GM18870 (cell line): ENCODE measurements around the gene FZD2.
"Not testable (repeated sequence)": the region's sequence is repeated elsewhere in the genome, so short reads cannot be mapped to it uniquely, and the experiment has no call there.

Source experiments
- ATAC-seq: cut with Tn5 transposase; IDR thresholded peaks from one replicate; pipeline ENCODE4 v1.9.1; 2021; ENCODE audit warnings: moderate library complexity; ENCODE audit not compliant: unreplicated experiment

The FZD2 gene

GRCh38 chr17:44556832-44557606 is at the start of gene FZD2:
Gene FZD2 (plus strand): TSS chr17:44557484. CDS start chr17:44557689, 205 bp downstream.
- no peak for ATAC-seq

- ATAC-seq: not testable (repeated sequence)
These were observed 45.8 kb upstream of the FZD2 start for GRCh38 chr17:44511241-44512134.

GRCh38 chr17:44518032-44518431 is 39.3 kb upstream of the FZD2 start:
- no peak for ATAC-seq

GRCh38 chr17:44522883-44523671 is 34.2 kb upstream of the FZD2 start:
- ATAC-seq: no peak

- ATAC-seq: no peak
These were observed 33.7 kb upstream of the FZD2 start for GRCh38 chr17:44523672-44523972.

GRCh38 chr17:44527102-44527501 is 30.2 kb upstream of the FZD2 start:
- ATAC-seq: no peak

DNA sequence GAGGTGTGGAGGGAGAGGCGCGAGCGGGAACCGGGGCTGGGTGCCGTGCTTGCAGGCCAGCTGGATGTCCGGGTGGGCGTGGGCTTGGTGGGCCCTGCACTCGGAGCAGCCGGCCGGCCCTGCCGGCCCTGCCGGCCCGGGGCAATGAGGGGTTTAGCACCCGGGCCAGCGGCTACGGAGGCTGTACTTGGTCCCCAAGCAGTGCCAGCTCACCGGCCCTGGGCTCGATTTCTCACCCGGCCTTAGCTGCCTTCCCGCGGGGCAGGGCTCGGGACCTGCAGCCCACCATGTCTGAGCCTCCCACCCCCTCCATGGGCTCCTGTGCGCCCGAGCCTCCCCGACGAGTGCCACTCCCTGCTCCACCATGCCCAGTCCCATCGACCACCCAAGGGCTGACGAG is 29.3 kb upstream of the FZD2 start:
- no peak for ATAC-seq

- no peak for ATAC-seq
These were observed 27.4 kb upstream of the FZD2 start for GRCh38 chr17:44529864-44530263.

DNA sequence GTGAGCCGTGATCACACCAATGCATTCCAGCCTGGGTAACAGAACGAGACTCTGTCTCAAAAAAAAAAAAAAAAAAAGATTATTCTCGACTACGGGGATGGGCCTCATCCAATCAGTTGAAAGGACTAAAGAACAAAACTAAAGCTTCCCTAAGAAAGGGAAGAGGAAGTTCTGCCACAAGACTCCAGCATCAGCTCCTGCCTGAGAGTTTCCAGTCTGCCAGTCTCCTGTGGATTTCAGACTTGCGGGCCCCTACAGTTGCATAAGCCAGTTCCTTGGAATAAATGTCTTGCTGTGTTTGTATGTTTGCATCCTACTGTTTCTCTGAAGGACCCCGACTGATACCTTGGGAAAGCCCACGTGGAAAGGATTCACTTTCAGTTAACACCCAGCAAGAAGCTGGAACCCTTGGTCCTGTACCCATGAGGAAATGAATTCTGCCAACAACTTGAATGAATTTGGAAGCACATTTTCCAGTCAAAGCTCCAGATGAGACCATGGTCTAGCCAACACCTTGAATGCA is 26.3 kb upstream of the FZD2 start:
- ATAC-seq: no peak

DNA sequence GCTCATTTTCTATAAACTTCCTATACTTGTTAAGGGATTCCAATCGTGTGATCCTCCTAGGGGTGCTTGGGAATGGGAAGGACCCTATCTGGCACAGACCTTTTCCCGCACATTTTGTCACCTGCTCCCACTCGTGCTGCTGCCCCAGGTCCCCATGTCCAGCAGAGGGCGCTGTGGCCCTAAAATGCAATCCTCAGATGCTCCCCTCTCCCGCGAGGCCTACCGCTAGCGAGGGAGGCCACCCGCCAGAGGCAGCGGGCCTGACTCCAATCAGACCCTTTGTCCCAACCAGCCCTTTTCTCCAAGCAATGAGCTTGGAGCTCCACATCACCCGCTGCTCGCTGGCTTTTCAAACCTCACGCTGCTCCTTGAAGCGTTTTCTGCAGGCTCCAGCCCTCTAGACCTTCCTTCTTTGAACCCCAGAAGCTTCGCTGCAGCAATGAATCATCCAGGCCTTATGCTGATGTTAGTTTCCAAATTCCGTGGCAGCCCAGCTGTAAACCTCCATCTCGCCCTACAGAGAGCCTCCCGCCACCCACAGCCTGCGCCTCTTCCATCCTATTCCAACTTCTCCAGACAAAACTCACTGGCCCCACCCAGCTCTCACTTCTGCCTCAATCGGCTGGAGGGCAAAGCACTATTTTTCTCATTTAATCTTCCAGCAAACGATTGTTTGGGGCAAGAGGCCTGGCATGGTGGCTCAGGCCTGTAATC is 23.6 kb upstream of the FZD2 start:
- no peak for ATAC-seq

DNA sequence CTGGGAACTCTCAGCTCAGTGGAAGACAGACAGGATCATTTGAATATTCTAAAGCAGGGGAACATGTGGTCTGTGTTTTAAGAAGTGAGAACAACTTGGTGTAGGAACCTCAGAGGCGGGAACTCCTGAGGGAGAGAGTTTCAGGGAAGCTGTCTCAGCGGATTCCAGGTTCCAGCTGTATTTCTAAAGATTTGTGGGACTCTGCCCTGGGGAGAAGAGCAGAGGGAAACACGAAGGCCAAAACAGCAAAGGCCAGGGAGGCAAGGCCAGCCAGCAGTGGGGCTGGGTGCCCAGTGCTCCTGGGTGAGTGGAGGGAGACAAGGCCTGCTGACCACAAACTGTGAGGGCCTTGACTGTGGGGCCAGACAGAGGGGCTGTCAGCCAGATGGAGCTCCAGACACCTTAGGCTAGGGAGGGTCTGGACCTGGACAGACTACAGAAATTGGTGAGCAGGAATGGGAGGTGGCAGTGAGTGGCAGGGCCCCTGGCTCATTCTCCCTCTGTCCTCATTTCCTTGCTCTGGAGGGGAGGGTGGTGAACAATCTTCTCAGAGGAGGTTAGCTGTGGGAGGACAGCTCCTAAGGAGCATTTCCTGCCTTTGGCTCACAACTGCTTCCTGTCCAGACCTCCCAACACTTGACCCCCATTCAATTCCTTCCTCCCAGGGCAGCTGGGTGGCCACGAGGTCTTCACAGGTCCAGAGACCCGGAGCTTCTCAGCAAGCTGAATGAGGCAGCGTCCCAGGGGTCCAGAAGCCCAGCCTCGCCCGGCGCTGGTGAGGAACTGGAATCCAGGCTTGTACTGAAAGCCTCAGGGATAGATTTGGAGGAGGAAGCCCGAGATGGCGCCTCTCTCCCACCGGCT is 21.0 kb upstream of the FZD2 start:
- no peak for ATAC-seq

DNA sequence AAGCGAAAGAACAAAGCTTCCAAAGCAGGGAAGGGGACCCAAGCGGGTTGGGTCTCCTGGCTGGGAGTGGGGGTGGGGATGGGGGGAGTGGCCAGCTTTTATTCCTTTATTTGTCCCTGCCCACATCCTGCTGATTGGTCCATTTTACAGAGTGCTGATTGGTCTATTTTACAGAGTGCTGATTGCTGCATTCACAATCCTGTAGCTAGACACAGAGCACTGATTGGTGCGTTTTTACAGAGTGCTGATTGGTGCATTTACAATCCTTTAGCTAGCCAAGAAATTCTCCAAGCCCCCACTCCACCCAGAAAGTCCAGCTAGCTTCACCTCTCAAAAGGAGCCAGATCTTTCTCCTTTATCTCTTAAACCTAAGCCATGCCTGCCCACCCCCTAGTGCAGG is 19.4 kb upstream of the FZD2 start:
- ATAC-seq: not testable (repeated sequence)

DNA sequence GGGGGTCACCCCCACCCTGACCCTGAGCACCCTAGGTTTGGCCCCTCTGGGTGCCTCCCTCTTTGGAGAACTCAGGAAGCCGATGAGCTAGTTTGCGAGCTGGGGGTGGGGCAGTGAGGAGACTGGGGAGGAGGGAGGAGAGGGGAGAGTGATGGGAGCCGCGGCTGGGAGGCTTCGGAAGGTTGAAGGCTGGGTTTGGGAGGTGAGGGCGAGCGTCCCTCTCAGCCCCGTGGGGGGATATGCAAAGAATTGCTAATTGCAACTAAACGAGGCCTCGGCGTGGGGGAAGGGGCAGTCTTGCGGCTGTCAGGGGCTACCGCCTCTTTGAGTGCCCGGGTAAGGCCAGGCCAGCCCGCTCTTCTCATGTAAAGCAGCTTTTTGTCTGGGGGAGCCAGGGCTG is 17.6 kb upstream of the FZD2 start:
- no peak for ATAC-seq

DNA sequence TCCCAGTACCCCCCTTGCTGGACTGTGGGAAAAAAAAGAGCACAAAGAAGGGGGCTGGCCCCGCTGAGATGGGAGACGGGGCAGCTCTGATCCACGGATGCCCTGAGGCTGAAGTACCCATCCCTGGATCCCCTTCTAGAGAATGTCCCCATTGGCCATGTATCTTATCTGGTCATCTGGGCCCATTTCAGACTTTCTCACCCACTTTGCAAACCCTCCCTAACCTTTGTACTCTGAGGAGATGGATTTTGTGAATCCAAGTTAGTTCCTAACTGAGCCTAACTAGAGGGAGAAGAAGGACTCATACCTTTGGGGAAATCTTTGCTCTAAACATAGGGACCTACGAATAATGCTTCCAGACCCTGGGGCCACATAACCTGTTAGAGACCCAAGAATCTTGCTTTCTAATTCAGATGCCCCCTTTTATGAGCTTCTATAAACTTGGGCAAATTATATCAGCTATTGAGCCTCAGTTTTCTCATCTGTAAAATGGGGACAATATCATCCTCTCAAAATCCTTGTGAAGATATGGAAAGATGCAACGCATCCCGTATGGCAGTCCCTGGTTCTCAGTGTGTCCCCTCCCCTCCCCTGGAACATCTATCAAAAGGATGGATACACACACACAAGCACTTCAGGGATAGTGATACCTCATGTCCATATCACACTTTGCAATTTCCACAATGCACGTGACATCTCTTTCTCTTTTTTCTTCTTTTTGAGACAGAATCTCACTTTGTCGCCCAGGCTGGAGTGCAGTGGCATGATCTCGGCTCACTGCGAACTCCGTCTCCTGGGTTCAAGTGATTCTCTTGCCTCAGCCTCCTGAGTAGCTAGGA is 16.8 kb upstream of the FZD2 start:
- no peak for ATAC-seq

DNA sequence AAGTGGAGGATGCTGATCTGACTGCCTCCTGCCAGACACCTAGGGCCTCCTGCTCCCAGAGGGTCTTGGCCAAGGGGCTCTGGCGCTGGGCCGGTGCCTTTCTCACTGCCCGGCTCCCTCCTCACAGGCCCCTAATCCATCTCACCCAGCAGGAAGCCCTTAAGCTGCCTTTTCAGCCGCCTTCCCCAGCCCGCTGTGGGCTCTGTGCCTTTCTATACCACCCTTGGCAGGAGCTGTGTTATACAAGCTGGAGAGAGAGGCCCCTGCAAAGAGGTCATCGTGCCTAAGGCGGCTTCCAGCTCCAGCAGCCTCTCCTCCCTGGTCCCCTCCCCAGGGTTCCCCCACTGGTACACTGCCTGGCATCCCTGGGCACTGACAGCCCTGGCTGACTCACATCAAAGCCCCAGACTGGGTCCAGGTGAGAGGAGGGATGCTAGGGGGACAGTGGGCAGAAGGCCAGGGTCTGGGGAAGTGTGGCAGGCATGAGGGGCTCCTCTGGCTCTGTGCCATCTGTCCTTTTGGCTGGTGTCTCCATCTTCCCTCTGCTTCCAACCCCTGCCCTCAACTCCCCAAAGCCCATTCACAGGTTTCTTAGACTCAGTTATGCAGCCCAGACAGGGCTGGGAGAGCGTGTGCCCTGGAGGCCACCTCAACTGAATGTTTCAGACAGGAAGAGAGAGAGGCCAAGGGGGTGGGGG is 15.3 kb upstream of the FZD2 start:
- ATAC-seq: no peak

- no peak for ATAC-seq
These were observed 13.9 kb upstream of the FZD2 start for GRCh38 chr17:44543213-44543904.

DNA sequence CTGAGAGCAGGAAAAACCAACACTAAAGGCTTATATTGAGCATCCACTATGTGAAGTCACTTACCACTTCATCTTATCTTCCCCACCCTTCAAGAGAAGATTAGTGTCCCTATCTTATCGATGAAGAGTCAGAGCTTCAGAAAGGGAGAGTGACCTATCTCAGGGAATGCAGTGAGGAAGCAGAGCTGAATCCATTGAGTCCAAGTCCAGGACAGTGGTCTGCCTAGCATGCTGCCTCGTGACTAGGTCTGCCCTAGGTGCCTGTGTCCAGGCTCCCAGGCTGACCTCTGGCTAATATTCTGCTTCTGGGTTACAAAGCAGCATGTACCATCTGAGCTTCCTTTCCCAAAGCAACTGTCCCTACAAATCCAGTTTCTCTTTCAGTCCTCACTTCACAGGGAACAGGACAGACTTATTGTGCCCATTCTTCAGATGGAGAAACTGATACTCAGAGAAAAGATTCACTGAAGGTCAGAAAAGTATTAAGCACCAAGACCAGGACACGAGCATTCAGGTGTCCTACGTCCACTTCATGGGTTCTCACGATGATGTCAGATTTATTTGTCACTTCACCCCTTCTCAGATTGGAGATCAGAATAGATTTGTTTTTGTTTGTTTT is 13.3 kb upstream of the FZD2 start:
- no peak for ATAC-seq
